Astrocyte (in vitro differentiated cells and primary cell): ENCODE results near the gene BMPR1A. TPM values are rescaled to one million over a fixed set of nuclear protein-coding genes. Genes with fewer than 3 reads are reported as not detected.
"Not testable (repeated sequence)": the region's sequence is repeated elsewhere in the genome, so short reads cannot be mapped to it uniquely, and the experiment has no call there.

Source experiments
- DNase-seq: peaks from one replicate; pipeline ENCODE4 v3.0.0-alpha.2; 2010; ENCODE audit warnings: low read depth
- FAIRE-seq: peaks from 2 replicates; lab custom pipeline; 2011; peaks lifted over from hg19 to GRCh38; lab: Jason Lieb, UNC
- H2AFZ ChIP-seq: 2 replicates; pipeline ENCODE4 v1.6.0; 2012; ENCODE audit warnings: low read depth, low read length, inconsistent platforms
- H3K27ac ChIP-seq: 2 replicates; pipeline ENCODE4 v1.5.1; 2011; ENCODE audit warnings: low read depth, low read length, inconsistent platforms
- H3K27me3 ChIP-seq: 2 replicates; pipeline ENCODE4 v1.6.0; 2011; ENCODE audit warnings: low read length, inconsistent platforms; ENCODE audit not compliant: insufficient read depth
- H3K36me3 ChIP-seq: 2 replicates; pipeline ENCODE4 v1.5.1; 2011; ENCODE audit warnings: low read length, inconsistent platforms; ENCODE audit not compliant: insufficient read depth
- H3K4me1 ChIP-seq: 2 replicates; pipeline ENCODE4 v1.5.1; 2011; ENCODE audit warnings: low read length, inconsistent platforms; ENCODE audit not compliant: insufficient read depth
- H3K4me2 ChIP-seq: 2 replicates; pipeline ENCODE4 v1.6.0; 2012; ENCODE audit warnings: low read length, inconsistent platforms
- H3K4me3 ChIP-seq: 2 replicates; pipeline ENCODE4 v1.5.1; 2011; ENCODE audit warnings: low read depth, mild to moderate bottlenecking, low read length, inconsistent platforms; ENCODE audit not compliant: insufficient read depth
- H3K79me2 ChIP-seq: 2 replicates; pipeline ENCODE4 v1.6.0; 2012; ENCODE audit warnings: mild to moderate bottlenecking, low read length, inconsistent platforms; ENCODE audit not compliant: insufficient read depth
- H3K9ac ChIP-seq: 2 replicates; pipeline ENCODE4 v1.6.0; 2012; ENCODE audit warnings: mild to moderate bottlenecking, low read length, inconsistent platforms
- H3K9me3 ChIP-seq: 2 replicates; pipeline ENCODE4 v1.5.1; 2012; ENCODE audit warnings: low read depth, mild to moderate bottlenecking, low read length, inconsistent platforms; ENCODE audit not compliant: insufficient read depth
- H4K20me1 ChIP-seq: 2 replicates; pipeline ENCODE4 v1.6.0; 2012; ENCODE audit warnings: low read length, inconsistent platforms; ENCODE audit not compliant: insufficient read depth
- H3K27ac Mint-ChIP-seq: one replicate; pipeline ENCODE4 v1.8.0; 2021; ENCODE audit warnings: mild to moderate bottlenecking, mixed read lengths; ENCODE audit not compliant: unreplicated experiment
- H3K27me3 Mint-ChIP-seq: one replicate; pipeline ENCODE4 v1.8.0; 2021; ENCODE audit warnings: low read depth, mixed read lengths; ENCODE audit not compliant: unreplicated experiment
- H3K36me3 Mint-ChIP-seq: one replicate; pipeline ENCODE4 v1.8.0; 2021; ENCODE audit warnings: low read depth, mixed read lengths; ENCODE audit not compliant: unreplicated experiment
- H3K4me1 Mint-ChIP-seq: one replicate; pipeline ENCODE4 v1.8.0; 2021; ENCODE audit warnings: low read depth, mixed read lengths; ENCODE audit not compliant: unreplicated experiment
- H3K4me3 Mint-ChIP-seq: one replicate; pipeline ENCODE4 v1.8.0; 2021; ENCODE audit warnings: mild to moderate bottlenecking, moderate library complexity, mixed read lengths; ENCODE audit not compliant: unreplicated experiment
- H3K9me3 Mint-ChIP-seq: one replicate; pipeline ENCODE4 v1.8.0; 2021; ENCODE audit warnings: mild to moderate bottlenecking, mixed read lengths; ENCODE audit not compliant: unreplicated experiment
- EZH2 ChIP-seq: IDR thresholded peaks from 2 replicates; pipeline ENCODE4 v1.6.1; 2012; ENCODE audit warnings: mild to moderate bottlenecking, low read length, inconsistent platforms; ENCODE audit not compliant: insufficient read depth
- total RNA-seq: library from RNA; stranded (reverse); gene quantifications from 2 replicates; pipeline ENCODE4 v1.2.1, GENCODE V29; 2021
- TF ChIP-seq, protein P1 (sequence below): IDR thresholded peaks from 2 replicates; pipeline ENCODE4 v1.5.1; 2011; ENCODE audit warnings: low read depth, mild to moderate bottlenecking, inconsistent platforms, low read length, moderate library complexity; ENCODE audit not compliant: insufficient read depth

The BMPR1A gene
- total RNA-seq, 1 donor from 2014 or later, result 52.2 TPM

DNA sequence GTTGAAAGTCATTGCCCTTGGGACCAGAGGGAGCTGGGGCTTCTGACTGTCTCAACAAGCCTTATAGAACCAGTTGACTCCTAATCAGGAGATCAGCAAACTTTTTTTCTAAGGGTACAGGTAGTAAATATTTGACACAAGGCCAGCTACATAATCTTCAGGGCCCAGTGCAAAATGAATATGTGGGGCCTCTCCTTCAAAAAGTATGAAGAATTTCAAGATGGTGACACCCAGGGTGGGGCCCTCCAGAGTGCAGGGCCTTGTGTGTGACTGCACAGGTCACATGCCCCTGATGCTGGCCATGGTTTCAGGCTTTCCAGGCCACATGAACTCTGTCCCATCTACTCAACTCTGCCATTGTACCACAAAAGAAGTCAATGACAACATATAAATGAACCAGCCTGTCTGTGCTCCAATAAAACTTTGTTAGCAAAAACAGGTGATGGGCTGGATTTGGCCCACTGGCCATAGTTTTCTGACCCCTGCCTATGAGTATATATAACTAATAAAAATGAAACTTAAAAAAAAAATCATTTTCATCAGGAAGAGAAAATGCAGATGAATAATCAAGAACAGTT lies 194.9 kb downstream of the BMPR1A start:
- H3K9me3 Mint-ChIP-seq, result peaks cover 12% of the 10 kb centered on the region
- Histone ChIP-seq H3K4me1 (no peaks in the 10 kb centered on the region), H3K9me3 (peaks cover 2% of the 10 kb centered on the region), H3K27ac (no peak overlapping the region), H2AFZ (no peak overlapping the region), H4K20me1 (no peaks in the 10 kb centered on the region), H3K4me2 (no peak overlapping the region), H3K4me3 (no peak overlapping the region), H3K9ac (no peak overlapping the region), H3K79me2 (no peaks in the 10 kb centered on the region), H3K27me3 (peaks cover 5% of the 10 kb centered on the region), H3K36me3 (no peaks in the 10 kb centered on the region)
- TF ChIP-seq, protein P1, sequence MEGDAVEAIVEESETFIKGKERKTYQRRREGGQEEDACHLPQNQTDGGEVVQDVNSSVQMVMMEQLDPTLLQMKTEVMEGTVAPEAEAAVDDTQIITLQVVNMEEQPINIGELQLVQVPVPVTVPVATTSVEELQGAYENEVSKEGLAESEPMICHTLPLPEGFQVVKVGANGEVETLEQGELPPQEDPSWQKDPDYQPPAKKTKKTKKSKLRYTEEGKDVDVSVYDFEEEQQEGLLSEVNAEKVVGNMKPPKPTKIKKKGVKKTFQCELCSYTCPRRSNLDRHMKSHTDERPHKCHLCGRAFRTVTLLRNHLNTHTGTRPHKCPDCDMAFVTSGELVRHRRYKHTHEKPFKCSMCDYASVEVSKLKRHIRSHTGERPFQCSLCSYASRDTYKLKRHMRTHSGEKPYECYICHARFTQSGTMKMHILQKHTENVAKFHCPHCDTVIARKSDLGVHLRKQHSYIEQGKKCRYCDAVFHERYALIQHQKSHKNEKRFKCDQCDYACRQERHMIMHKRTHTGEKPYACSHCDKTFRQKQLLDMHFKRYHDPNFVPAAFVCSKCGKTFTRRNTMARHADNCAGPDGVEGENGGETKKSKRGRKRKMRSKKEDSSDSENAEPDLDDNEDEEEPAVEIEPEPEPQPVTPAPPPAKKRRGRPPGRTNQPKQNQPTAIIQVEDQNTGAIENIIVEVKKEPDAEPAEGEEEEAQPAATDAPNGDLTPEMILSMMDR, result no peak
- TF ChIP-seq EZH2, result no peak
- H3K27ac Mint-ChIP-seq, result no peak overlapping the region
- H3K4me3 Mint-ChIP-seq, result no peak overlapping the region
- H3K27me3 Mint-ChIP-seq, result peaks cover 11% of the 10 kb centered on the region
- FAIRE-seq, result no peak
- peaks cover 4% of the 10 kb centered on the region for H3K4me1 Mint-ChIP-seq
- H3K36me3 Mint-ChIP-seq, result peaks cover 3% of the 10 kb centered on the region
- no peak for DNase-seq

DNA sequence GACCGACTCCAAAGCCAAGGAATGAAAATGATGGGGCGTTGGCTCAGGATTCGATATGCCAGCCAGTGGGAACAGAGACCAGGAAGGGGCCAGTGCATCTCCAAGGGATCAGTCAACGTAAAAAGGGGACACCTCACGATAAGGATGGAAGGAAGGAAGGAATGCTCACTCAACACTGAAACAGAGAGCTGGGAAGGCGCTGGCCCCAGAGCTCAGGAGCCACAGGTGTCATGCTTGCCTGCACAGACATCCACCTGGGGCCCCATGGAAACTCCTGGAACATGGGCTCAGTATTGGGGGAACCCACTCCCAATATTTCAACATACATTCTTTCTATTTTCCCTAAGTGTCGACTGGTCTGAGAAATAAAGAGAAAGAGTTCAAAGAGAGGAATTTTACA lies 195.7 kb downstream of the BMPR1A start:
- Mint-ChIP-seq H3K27ac (no peak overlapping the region), H3K4me1 (peaks cover 4% of the 10 kb centered on the region)
- no peak for FAIRE-seq

DNA sequence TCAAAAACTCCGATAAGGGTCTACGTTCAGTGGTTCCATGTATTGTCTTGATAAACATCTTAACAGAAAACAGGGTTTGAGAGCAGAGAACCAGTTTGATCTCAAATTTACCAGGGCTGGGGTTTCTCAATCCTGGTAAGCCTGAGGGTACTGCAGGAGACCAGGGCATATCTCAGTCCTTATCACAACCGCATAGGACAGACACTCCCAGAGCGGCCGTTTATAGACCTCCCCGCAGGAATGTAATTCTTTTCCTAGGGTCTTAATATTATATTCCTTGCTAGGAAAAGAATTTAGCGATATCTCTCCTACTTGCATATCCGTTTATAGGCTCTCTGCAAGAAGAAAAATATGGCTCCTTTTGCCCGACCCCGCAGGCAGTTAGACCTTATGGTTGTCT lies 196.3 kb downstream of the BMPR1A start:
- not testable (repeated sequence) for FAIRE-seq, H3K27ac ChIP-seq, H3K9ac ChIP-seq, DNase-seq, H3K36me3 ChIP-seq, H3K4me3 Mint-ChIP-seq, H3K27me3 ChIP-seq, H4K20me1 ChIP-seq, H3K27ac Mint-ChIP-seq, H3K79me2 ChIP-seq, H3K9me3 ChIP-seq, H3K4me1 ChIP-seq, H3K4me1 Mint-ChIP-seq, H3K4me3 ChIP-seq, H3K27me3 Mint-ChIP-seq, H3K36me3 Mint-ChIP-seq, H2AFZ ChIP-seq, H3K4me2 ChIP-seq
- peaks cover 12% of the 10 kb centered on the region for H3K9me3 Mint-ChIP-seq

More for the DNA sequence above, 195.7 kb downstream of the BMPR1A start:
- Histone ChIP-seq H3K79me2 (no peaks in the 10 kb centered on the region), H3K9me3 (peaks cover 2% of the 10 kb centered on the region), H3K4me3 (no peak overlapping the region), H3K4me1 (no peaks in the 10 kb centered on the region), H3K36me3 (no peaks in the 10 kb centered on the region), H3K9ac (no peak overlapping the region), H3K27ac (no peak overlapping the region), H4K20me1 (no peaks in the 10 kb centered on the region), H3K27me3 (no peaks in the 10 kb centered on the region), H2AFZ (no peak overlapping the region), H3K4me2 (no peak overlapping the region)
- H3K4me3 Mint-ChIP-seq, result no peak overlapping the region
- H3K36me3 Mint-ChIP-seq, result peaks cover 3% of the 10 kb centered on the region
- no peak for DNase-seq
- peaks cover 3% of the 10 kb centered on the region for H3K27me3 Mint-ChIP-seq
- TF ChIP-seq, protein P1, result no peak
- no peak for TF ChIP-seq EZH2
- peaks cover 12% of the 10 kb centered on the region for H3K9me3 Mint-ChIP-seq
